DOHH2 (cell line): ENCODE results near the gene CDS1.

Experiments used
- CTCF ChIP-seq: fragments of 200-600 bp; sonication (generic); IDR thresholded peaks from one replicate; pipeline ENCODE4 v1.5.1; 2014; ENCODE audit warnings: antibody characterized with exemption, mild to moderate bottlenecking, low read depth, low read length; ENCODE audit not compliant: poor library complexity, severe bottlenecking
- EZH2phosphoT487 ChIP-seq: fragments of 200-600 bp; sonication (generic); IDR thresholded peaks from 2 replicates; pipeline ENCODE4 v1.6.1; 2017; ENCODE audit warnings: borderline replicate concordance, mild to moderate bottlenecking, antibody characterized with exemption, low read length, moderate library complexity, mixed read lengths

- TF ChIP-seq CTCF, result no peak
- no peak for TF ChIP-seq EZH2phosphoT487
Observed at GRCh38 chr4:84615355-84615754, 32.4 kb downstream of the CDS1 start.
